ENCODE measurements around the gene SPATS2L.
A peak's percentile ranks its signal among the peaks of the same experiment; 100 is the strongest.

Gene SPATS2L

DNA sequence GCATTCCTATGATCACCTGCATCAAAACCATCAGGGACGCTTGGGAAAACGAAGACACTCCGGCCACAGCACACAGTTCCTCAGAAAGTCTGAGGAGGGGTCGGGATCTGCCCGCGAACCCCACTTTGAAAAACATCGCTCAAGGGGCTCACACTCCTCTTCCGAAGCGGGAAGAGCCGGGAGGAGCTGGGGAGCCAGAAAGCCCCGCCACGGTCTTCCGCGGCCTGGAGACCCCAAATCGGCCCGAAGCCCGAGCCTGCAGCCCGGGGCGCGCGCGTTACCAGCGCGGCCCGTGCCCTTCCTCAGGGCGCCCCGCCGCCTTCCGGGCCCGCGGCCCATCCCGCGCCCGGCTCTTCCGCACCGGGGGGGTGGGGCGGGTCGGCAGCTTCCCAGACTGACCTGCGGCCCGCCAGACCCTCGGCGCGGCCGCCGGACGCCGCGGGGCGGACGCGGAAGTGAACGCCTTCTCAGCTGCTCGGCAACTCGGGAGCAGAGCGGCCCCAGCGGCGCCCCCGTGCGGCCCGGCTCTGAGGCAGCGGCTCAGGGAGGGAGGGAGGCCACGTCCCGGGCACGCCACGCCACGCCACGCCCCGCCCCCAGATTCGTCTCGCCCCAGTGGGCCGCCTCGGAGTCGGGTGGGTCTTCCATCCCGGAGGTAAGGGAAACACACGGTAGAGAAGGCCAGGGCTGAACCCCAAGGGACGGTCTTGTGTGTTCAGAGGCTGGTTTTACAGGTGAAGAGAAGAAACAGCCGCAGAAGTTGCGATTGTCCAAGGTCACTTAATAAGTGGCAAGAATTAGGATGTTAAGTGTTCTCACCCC, 203.3 kb downstream of the SPATS2L start, which contains the start of gene KCTD18:
KCTD18 (minus strand) TSS at position 457 of the 822 bp plus-strand sequence. CDS start 3,052 bp downstream, outside the sequence.
- FAIRE-seq = peak; percentile 93
- TF ChIP-seq TAF1 (IDR thresholded peaks at IDR 0.05; ENCODE audit: borderline replicate concordance, low read depth, low read length) = peak; percentile 38; the same call in 1 of the 2 replicates
- TF ChIP-seq POLR2A (IDR thresholded peaks at IDR 0.05; ENCODE audit: low read depth, low read length) = peak; percentile 85; the same call in 1 of the 2 replicates
- no peak; the same call in 1 of the 2 replicates for TF ChIP-seq POLR2AphosphoS5 (IDR thresholded peaks at IDR 0.05; ENCODE audit: low read depth, low read length)
- peak; percentile 91 for DNase-seq (ENCODE audit: insufficient read length)

DNA sequence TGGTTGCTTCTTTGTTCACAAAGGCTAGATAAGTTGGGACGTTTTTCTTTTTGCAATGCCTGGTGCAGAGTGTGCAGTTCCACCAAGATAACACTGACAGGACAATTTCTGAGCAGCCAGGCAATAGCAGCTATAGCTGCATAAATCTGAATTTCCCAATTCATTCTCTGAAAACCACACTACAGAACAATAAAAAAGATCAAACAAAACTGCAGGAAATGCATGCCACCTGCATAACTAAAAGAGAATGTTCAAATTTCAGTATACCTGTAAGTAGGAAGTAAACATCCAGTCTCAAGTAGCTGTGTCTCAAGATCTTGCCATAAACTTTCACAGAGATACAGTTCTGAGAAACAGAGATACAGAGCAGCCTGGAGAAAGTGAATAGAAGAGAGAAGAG, 208.7 kb downstream of the SPATS2L start:
- no peak for TF ChIP-seq POLR2A (IDR thresholded peaks at IDR 0.05; ENCODE audit: low read depth, low read length)

DNA sequence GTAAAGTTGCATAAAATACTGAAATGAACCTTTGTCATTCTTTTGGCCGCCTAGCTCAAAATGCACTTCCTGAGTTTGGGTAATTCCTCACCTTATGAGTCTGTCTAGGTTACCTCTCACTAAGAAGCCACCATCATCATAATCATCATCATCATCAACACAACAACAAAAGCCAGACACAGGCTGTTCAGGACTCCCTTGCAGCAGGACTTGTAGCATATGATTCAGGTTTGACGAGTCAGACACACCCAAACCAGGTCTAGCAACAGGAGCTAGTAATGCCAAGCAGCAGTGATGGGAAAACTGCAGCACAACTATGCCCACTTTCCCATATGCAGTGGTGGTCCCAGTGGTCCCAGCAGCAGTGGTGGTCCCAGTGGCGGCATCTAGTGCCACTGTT, 216.7 kb downstream of the SPATS2L start:
- TF ChIP-seq POLR2AphosphoS5 (IDR thresholded peaks at IDR 0.05; ENCODE audit: low read depth, low read length) = no peak
- TF ChIP-seq POLR2A (IDR thresholded peaks at IDR 0.05; ENCODE audit: low read depth, low read length) = no peak
- no peak for TF ChIP-seq TAF1 (IDR thresholded peaks at IDR 0.05; ENCODE audit: borderline replicate concordance, low read depth, low read length)
- no peak for FAIRE-seq

More for the DNA sequence above, 208.7 kb downstream of the SPATS2L start:
- FAIRE-seq (no peak), DNase-seq (ENCODE audit: insufficient read length) (no peak)

DNA sequence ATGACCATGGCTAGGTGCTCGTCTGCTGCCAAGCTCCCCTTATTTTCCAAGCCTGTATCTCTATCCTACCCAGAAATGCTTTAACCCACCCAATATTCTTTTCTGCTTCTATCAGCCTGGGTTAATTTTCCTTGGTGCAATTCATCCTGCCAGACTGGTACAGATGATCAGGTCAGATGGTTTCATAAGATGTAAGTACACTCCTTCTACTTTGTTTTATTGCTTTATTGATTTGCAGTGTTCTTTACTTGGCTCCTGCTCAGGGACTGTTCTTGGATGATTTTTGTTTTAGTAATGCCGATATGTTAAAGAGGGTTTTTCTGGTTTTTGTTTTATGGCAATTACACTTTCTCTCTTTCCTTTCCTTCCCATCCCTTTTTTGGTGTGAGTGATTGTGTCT, 217.1 kb downstream of the SPATS2L start:
- FAIRE-seq (no peak), DNase-seq (ENCODE audit: insufficient read length) (no peak)
- TF ChIP-seq POLR2A (IDR thresholded peaks at IDR 0.05; ENCODE audit: low read depth, low read length) = no peak
- TF ChIP-seq TAF1 (IDR thresholded peaks at IDR 0.05; ENCODE audit: borderline replicate concordance, low read depth, low read length) = no peak
- TF ChIP-seq POLR2AphosphoS5 (IDR thresholded peaks at IDR 0.05; ENCODE audit: low read depth, low read length) = no peak

More for the DNA sequence above, 216.7 kb downstream of the SPATS2L start:
- no peak for DNase-seq (ENCODE audit: insufficient read length)

DNA sequence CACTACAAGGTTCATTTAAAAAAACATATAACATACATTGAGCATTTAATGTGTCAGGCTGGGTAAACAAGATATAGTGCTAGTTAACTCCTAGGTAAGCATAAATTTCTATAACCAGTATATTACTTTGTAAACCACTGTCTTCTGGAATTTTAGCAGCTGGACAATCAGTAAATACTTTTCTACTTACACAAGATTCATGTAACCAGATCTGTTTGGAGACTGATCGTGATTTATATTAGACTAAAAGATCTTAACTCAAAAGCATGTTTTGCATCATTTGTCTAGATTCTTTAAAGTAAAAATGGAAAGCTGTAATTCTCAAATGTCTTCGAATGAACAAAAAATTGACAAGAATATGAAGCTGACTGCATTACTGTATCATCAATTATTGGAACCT, 218.6 kb downstream of the SPATS2L start:
- TF ChIP-seq TAF1 (IDR thresholded peaks at IDR 0.05; ENCODE audit: borderline replicate concordance, low read depth, low read length) = no peak
- no peak for TF ChIP-seq POLR2A (IDR thresholded peaks at IDR 0.05; ENCODE audit: low read depth, low read length)
- no peak for TF ChIP-seq POLR2AphosphoS5 (IDR thresholded peaks at IDR 0.05; ENCODE audit: low read depth, low read length)
- DNase-seq (ENCODE audit: insufficient read length) (no peak), FAIRE-seq (no peak)

DNA sequence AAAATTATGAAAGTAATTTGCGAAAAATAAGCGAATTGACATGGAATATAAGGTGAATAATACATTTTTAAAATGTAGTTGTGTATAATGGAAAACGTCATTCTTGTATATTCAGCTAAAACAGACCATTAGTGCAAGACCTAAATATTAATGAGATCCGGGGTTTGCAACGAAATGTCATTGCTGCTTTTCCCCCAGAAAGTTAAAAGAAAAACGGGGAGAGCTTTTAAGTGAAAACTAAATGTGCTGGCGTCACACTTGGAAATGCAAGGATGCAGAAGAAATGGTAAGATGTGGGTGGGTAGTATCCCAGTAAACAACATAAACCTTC, 219.0 kb downstream of the SPATS2L start:
- FAIRE-seq = no peak

DNA sequence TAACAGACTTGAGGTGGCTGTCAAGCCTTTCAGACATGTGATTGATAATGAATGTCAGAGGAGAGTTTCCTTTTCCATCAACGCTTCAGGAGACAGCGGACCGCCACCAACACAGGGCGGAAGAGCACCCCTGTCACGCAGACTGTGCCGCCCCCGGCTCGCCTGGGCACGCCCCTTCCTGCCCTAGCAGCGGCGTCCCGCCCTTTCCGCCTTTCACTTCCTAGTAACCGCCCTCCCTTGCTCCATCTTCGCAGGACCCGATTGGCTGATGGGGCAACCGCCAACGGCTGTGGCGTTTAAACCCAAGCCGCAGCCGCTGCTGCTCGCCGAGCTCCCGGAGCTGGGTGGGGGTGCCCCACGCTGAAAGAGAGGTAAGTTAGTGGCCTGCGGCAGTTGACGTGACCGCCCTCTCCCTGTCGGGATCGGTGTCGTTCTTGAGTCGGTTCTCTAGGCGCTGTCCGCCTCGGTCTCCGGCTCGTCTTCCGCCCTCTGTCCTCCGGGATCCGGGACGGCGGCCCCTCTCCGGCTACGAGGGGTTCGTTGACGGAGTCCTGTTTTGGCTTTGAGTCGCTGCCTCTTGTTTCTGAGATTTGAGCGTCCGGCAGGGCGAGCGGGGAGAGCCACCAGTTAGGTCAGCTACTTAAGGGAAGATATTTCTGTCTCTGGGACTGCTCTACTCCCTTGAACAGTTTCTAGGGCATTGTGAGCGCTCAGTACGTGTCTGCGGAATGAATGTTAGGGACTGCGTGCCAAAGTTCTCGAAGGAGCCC, 219.6 kb downstream of the SPATS2L start, which contains the start of gene SGO2:
SGO2 (plus strand) TSS at position 326 of the 770 bp plus-strand sequence. CDS start 6,769 bp downstream, outside the sequence.
- TF ChIP-seq POLR2AphosphoS5 (IDR thresholded peaks at IDR 0.05; ENCODE audit: low read depth, low read length) = peak; percentile 65
- TF ChIP-seq POLR2A (IDR thresholded peaks at IDR 0.05; ENCODE audit: low read depth, low read length) = peak; percentile 88
- TF ChIP-seq TAF1 (IDR thresholded peaks at IDR 0.05; ENCODE audit: borderline replicate concordance, low read depth, low read length) = 0 out of 2 replicates have a peak, but pooled peaks have one; percentile 17
- FAIRE-seq (peak; percentile 100), DNase-seq (ENCODE audit: insufficient read length) (peak; percentile 85)

More for the DNA sequence above, 219.0 kb downstream of the SPATS2L start:
- TF ChIP-seq TAF1 (IDR thresholded peaks at IDR 0.05; ENCODE audit: borderline replicate concordance, low read depth, low read length) (no peak), POLR2A (IDR thresholded peaks at IDR 0.05; ENCODE audit: low read depth, low read length) (no peak), POLR2AphosphoS5 (IDR thresholded peaks at IDR 0.05; ENCODE audit: low read depth, low read length) (no peak)
- no peak for DNase-seq (ENCODE audit: insufficient read length)

DNA sequence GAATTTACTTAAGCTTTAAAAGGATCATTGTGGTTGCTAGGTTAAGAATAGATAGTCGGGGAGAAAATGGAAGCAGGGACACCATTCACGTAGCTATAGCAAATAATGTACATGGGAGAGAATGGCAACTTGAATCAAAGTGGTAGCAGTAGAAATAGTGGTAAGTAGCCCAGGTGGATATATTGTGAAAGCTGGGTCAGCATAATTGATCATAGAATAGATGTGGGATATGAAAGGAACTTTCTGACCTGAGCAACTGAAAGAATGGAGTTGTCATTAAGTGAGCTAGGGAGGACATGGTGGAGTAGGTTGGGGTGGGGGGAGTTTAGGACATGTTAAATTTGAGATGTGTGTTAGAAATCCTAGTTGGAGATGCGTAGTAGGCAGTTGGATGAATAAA, 221.7 kb downstream of the SPATS2L start:
- DNase-seq (ENCODE audit: insufficient read length) (no peak), FAIRE-seq (no peak)
- TF ChIP-seq POLR2A (IDR thresholded peaks at IDR 0.05; ENCODE audit: low read depth, low read length) = no peak

Data from GM12892 (cell line).